Activated T-cell treated with anti-CD3 and anti-CD28 coated beads, Interleukin-2, amount 50 U/mL, for 48 hours (primary cell): ENCODE measurements around the gene OPCML.

ENCODE experiments used
- DNase-seq, 2 experiments: peaks; one replicate each; pipeline ENCODE4 v3.0.0-alpha.2; 2020

Gene OPCML

GRCh38 chr11:133271871-133272776 lies 260.2 kb downstream of the OPCML start:
- DNase-seq = no peak

- DNase-seq = no peak
Observed at GRCh38 chr11:133271206-133271605, 261.1 kb downstream of the OPCML start.

GRCh38 chr11:133269267-133269666 lies 263.0 kb downstream of the OPCML start:
- no peak for DNase-seq

DNA sequence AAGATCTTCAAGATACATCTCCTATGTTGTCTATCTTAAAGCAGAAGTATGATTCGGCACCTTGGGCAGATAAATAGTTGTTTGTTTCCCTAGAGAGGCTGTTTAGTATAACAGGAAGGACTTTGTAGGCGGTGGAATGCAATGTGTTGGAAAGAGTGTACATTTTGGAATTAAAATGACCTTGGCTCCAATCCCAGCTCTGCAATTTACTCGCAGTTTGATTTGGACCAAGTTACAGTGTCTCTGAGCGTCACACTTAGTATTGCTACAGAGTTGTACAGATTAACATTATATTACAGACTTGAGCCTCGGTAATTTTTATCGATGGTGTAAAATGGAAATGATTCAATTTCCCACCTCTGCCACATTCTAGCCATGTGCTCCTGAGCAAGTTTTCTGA lies 265.3 kb downstream of the OPCML start:
- DNase-seq = no peak

GRCh38 chr11:133265530-133266035 lies 266.7 kb downstream of the OPCML start:
- DNase-seq = no peak

- no peak for DNase-seq
Observed at GRCh38 chr11:133263332-133263731, 269.0 kb downstream of the OPCML start.

GRCh38 chr11:133258751-133259150 lies 273.6 kb downstream of the OPCML start:
- DNase-seq = no peak

- DNase-seq = no peak
Observed at GRCh38 chr11:133254601-133255000, 277.7 kb downstream of the OPCML start.

- DNase-seq = no peak
Observed at GRCh38 chr11:133253570-133253969, 278.7 kb downstream of the OPCML start.

GRCh38 chr11:133251841-133252240 lies 280.5 kb downstream of the OPCML start:
- DNase-seq = no peak

DNA sequence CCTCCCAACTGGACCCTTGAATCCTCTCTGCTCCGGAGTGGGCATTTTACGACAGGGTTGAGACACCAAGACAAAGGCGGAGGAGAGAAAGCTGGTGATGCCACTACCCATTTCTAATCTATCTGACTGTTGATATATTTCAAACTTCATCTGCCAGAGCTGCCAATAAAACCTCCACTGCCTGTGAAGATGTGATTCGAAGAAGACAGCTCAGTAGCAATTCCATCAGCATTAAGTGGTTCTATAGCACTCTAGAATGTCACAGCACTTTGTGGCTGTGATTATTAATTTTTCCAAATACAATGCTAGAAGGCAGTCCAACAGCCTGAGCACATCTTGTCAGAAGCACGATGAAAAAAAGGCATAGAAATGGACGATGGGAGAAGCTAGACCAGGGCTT lies 282.8 kb downstream of the OPCML start:
- DNase-seq = no peak

- no peak for DNase-seq
Observed at GRCh38 chr11:133249065-133249464, 283.2 kb downstream of the OPCML start.

GRCh38 chr11:133243832-133244231 lies 288.5 kb downstream of the OPCML start:
- no peak for DNase-seq

DNA sequence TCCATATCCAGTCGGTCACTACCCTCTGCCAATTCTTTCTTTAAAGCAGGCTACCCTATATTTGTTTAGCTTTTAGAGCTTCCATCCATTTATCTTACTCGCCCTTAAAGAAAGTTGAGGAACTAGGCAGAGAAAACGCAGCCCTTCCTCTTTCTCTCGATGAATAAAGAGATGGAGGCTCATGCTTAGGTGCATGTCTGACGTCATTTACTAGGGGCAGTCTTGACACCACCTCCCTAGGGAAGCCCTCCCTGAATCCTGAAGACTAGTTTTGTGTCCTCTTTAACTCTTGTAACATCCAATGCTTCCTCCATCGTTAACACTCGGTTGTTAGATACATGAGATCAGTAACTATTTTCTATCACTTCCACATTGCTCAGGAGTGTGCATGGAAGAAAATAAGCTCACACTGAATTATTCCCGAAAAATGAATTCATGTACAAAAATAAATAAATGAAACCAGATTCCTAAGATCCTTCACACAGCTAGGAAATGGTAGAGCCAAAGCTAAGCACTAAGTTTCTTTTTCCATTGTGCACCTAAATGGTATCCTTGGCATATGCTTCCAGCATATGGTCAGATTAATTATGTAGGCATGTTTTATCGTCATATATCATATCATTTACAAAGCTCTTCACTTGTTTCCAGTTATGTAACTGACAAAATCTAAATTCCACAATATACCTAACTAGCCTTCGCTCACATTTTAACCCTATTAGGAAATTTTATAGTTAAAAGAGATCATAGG lies 291.2 kb downstream of the OPCML start:
- DNase-seq = no peak

GRCh38 chr11:133239575-133239974 lies 292.7 kb downstream of the OPCML start:
- no peak for DNase-seq

GRCh38 chr11:133238495-133238894 lies 293.8 kb downstream of the OPCML start:
- no peak for DNase-seq

DNA sequence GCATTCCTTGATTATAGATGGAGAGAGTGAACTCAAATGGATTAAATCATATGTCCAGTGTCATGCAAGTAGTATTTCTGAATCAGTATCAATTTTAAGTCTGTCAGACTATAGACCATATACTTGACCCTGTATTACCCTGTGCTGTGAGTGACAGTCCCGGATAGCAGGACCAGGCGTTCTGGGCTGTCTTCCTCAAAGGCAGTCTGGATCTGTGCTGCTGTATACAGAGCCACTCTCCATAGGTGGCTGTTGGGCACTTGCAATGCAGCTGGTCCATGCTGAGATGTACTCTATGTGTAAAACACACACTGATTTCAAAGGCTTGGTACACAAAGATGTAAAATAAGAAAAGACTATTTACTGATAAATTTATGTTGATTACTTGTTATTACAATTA lies 294.3 kb downstream of the OPCML start:
- DNase-seq = no peak

GRCh38 chr11:133235381-133235780 lies 296.9 kb downstream of the OPCML start:
- no peak for DNase-seq

- DNase-seq = no peak
Observed at GRCh38 chr11:133234883-133235282, 297.4 kb downstream of the OPCML start.

- DNase-seq = no peak
Observed at GRCh38 chr11:133232665-133233064, 299.6 kb downstream of the OPCML start.

DNA sequence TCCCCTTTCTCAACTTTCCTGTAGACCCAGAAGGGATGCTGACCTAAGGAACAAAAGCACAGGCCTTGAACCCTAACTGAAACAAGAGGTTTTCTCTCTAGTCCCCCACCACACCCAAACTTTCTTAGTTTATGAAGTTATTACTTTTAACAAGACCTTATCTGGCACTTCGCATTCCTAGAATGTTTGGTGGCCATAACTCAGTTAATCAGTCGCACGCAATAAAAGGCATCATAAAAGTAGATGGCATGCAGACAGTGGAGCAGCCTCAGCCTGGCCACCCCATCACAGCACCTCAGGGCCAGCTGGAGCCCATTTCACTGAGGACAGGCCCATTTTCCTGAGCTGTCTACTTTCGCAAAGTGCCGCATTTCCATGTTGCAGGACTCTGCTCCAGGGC lies 301.9 kb downstream of the OPCML start:
- no peak for DNase-seq

- DNase-seq = no peak
Observed at GRCh38 chr11:133228471-133229329, 303.6 kb downstream of the OPCML start.

- no peak for DNase-seq
Observed at GRCh38 chr11:133227632-133228111, 304.6 kb downstream of the OPCML start.
